ENCODE results near the gene DHRSX.
"Not testable (repeated sequence)": the region's sequence is repeated elsewhere in the genome, so short reads cannot be mapped to it uniquely, and the experiment has no call there.

Gene DHRSX

DNA sequence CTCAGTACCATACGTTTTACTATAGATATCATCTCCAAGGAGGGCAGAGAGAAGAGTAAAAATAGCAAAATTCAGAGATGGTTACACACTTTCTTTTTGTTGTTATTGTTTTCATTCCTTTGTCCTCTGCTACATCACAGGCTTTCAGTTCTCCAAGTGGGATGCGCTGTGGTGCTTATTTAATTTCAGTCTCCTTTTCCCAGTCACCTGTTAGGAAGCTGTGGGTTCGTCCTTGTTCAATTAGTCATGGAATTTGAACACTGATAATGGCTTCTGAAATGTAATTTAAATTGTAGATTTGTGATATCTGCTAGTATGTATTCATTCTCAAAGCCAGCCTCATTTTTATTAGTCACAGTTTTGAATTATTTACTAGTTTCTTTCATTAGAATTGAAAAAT lies 38.8 kb upstream of the DHRSX start:
- no peak for DNase-seq (ENCODE audit: low read depth, low spot score)
- Histone ChIP-seq H3K9me3 (ENCODE audit: control insufficient read depth, insufficient read depth, low read length) (no peaks in the 10 kb centered on the region), H3K27me3 (ENCODE audit: control insufficient read depth, insufficient read depth, low read length) (no peaks in the 10 kb centered on the region), H3K36me3 (ENCODE audit: control insufficient read depth, insufficient read depth, low read length) (no peaks in the 10 kb centered on the region), H3K27ac (ENCODE audit: low read length) (no peak overlapping the region), H3K4me3 (ENCODE audit: low read length) (no peak overlapping the region), H3K4me1 (ENCODE audit: control insufficient read depth, insufficient read depth, low read length) (no peaks in the 10 kb centered on the region)
- no CpG with 5 or more reads among the region's 3 CpGs for WGBS (ENCODE audit: insufficient coverage, insufficient read length)

DNA sequence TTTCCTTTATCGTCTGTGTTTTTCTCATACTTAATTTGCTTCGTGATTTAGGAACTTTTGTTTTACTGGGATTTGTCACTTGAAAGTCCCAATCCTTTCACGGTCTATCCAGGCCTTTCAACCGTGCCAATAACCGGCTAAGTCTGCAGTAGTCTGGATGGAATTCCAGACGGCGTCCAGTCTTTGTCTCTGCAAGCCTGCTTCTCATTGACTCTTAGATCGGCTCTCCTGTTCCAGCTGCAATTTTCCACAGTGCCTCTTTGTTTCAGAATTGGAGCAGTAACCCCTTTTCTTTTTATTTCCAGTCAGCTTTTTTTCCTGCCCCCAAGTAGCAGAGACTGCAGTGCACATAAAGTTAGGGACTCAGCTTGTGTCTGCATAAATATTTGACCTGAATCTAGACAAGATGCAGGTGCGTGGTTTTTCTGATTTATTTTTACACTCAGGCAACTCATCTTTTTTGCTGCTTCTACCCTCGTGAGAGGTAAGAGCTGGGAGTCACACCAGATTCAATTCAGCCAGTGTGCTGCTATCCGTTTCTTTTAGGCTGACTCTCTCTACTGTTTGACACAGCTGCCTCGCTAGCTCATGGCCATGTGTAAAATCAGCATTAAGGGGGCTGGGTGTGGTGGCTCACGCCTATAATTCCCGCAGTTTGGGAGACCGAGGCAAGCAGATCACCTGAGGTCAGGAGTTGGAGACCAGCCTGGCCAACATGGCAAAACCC lies 37.4 kb upstream of the DHRSX start:
- H3K27ac ChIP-seq (ENCODE audit: low read length), result no peak overlapping the region
- H3K4me1 ChIP-seq (ENCODE audit: control insufficient read depth, insufficient read depth, low read length), result no peaks in the 10 kb centered on the region
- no peaks in the 10 kb centered on the region for H3K36me3 ChIP-seq (ENCODE audit: control insufficient read depth, insufficient read depth, low read length)
- no CpG with 5 or more reads among the region's 15 CpGs for WGBS (ENCODE audit: insufficient coverage, insufficient read length)
- no peaks in the 10 kb centered on the region for H3K9me3 ChIP-seq (ENCODE audit: control insufficient read depth, insufficient read depth, low read length)
- H3K27me3 ChIP-seq (ENCODE audit: control insufficient read depth, insufficient read depth, low read length), result no peaks in the 10 kb centered on the region
- H3K4me3 ChIP-seq (ENCODE audit: low read length), result no peak overlapping the region
- DNase-seq (ENCODE audit: low read depth, low spot score), result no peak

DNA sequence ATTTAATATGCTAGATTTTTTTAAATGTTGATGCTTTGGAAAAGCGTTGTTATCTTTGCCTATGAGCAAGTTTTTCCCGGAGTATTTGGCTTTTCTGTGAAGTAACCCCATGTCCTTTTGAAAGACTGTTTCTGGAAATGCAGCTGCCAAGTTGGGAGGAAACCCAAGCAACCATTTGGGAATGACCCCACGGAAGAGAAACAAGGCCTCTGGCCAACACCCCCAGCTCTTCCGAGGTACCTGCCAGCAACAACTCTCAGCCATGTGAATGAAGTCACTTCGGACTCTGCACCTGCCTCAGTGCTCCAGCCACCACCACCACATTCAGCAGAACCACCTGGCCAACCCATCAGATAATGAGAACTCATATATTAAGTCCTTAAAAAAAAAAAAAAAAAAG lies 36.2 kb upstream of the DHRSX start:
- no peak overlapping the region for H3K4me3 ChIP-seq (ENCODE audit: low read length)
- no peaks in the 10 kb centered on the region for H3K36me3 ChIP-seq (ENCODE audit: control insufficient read depth, insufficient read depth, low read length)
- H3K27ac ChIP-seq (ENCODE audit: low read length), result no peak overlapping the region
- no CpG with 5 or more reads among the region's 5 CpGs for WGBS (ENCODE audit: insufficient coverage, insufficient read length)
- H3K9me3 ChIP-seq (ENCODE audit: control insufficient read depth, insufficient read depth, low read length), result no peaks in the 10 kb centered on the region
- H3K27me3 ChIP-seq (ENCODE audit: control insufficient read depth, insufficient read depth, low read length), result no peaks in the 10 kb centered on the region
- DNase-seq (ENCODE audit: low read depth, low spot score), result no peak
- H3K4me1 ChIP-seq (ENCODE audit: control insufficient read depth, insufficient read depth, low read length), result no peaks in the 10 kb centered on the region

DNA sequence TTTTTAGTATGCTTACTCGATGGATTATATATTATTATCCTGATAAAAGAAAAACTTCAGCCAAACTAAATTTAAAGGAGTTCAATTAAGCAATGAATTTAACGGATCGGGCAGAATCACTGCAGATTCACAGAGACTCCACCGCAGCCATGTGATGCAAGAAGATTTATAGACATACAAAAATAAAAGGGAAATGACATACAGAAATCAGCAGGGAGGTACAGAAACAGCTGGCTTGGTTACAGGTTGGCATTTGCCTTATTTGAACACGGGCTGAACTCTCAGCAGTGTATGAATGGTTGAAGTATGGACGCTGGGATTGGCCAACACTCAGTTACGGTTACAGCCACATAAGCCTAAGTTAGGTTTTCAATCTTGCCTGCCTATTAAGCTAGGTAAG lies 35.4 kb upstream of the DHRSX start:
- no peaks in the 10 kb centered on the region for H3K4me1 ChIP-seq (ENCODE audit: control insufficient read depth, insufficient read depth, low read length)
- no peaks in the 10 kb centered on the region for H3K27me3 ChIP-seq (ENCODE audit: control insufficient read depth, insufficient read depth, low read length)
- WGBS (ENCODE audit: insufficient coverage, insufficient read length), result no CpG with 5 or more reads among the region's 7 CpGs
- H3K9me3 ChIP-seq (ENCODE audit: control insufficient read depth, insufficient read depth, low read length), result no peaks in the 10 kb centered on the region
- H3K4me3 ChIP-seq (ENCODE audit: low read length), result no peak overlapping the region
- H3K27ac ChIP-seq (ENCODE audit: low read length), result no peak overlapping the region
- DNase-seq (ENCODE audit: low read depth, low spot score), result no peak
- H3K36me3 ChIP-seq (ENCODE audit: control insufficient read depth, insufficient read depth, low read length), result no peaks in the 10 kb centered on the region

DNA sequence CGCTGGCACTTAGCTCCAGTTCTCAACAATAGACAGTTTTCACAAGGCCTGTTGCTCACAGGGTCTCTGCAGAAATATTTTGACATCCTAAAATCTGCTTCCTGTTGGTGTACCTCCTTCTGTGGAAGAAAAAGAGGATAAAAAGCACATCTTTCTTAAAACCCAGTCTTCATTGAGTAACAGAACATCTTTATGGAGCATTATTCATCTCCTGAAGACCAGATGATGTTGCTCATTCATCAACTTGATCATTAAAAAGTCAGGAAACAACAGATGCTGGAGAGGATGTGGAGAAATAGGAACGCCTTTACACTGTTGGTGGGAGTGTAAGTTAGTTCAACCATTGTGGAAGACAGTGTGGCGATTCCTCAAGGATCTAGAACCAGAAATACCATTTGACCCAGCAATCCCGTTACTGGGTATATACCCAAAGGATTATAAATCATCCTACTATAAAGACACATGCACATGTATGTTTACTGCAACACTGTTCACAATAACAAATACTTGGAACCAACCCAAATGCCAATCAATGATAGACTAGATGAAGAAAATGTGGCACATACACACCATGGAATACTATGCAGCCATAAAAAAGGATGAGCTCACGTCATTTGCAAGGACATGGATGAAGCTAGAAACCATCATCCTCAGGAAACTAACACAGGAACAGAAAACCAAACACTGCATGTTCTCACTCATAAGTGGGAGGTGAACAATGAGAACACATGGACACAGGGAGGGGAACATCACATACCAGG lies 33.7 kb upstream of the DHRSX start:
- no CpG with 5 or more reads among the region's 5 CpGs for WGBS (ENCODE audit: insufficient coverage, insufficient read length)
- H3K4me1 ChIP-seq (ENCODE audit: control insufficient read depth, insufficient read depth, low read length), result not testable (repeated sequence)

DNA sequence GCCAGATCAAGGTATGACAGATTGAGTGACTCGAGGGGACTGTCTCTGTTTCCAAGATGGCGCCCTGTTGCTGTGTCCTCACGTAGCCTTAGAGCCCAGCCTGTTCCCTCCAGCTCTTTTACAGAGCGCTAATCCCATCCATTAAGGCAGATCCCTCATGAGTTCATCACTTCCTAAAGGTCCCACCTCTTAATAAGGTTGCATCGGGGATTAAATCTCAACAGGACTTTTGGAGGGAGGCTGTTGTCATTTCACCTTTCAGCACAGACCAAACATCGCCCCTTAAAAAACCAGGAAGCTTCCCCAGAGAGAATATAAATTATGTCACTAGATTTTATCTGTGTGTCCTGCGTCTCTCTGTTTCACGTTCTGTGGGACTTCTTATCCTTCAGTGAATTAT lies 32.6 kb upstream of the DHRSX start:
- no peaks in the 10 kb centered on the region for H3K4me1 ChIP-seq (ENCODE audit: control insufficient read depth, insufficient read depth, low read length)
- no peak for DNase-seq (ENCODE audit: low read depth, low spot score)
- H3K27ac ChIP-seq (ENCODE audit: low read length), result no peak overlapping the region
- H3K9me3 ChIP-seq (ENCODE audit: control insufficient read depth, insufficient read depth, low read length), result no peaks in the 10 kb centered on the region
- H3K4me3 ChIP-seq (ENCODE audit: low read length), result no peak overlapping the region
- no CpG with 5 or more reads among the region's 8 CpGs for WGBS (ENCODE audit: insufficient coverage, insufficient read length)
- no peaks in the 10 kb centered on the region for H3K27me3 ChIP-seq (ENCODE audit: control insufficient read depth, insufficient read depth, low read length)
- no peaks in the 10 kb centered on the region for H3K36me3 ChIP-seq (ENCODE audit: control insufficient read depth, insufficient read depth, low read length)

More for the DNA sequence above, 33.7 kb upstream of the DHRSX start:
- H3K27me3 ChIP-seq (ENCODE audit: control insufficient read depth, insufficient read depth, low read length); H3K9me3 ChIP-seq (ENCODE audit: control insufficient read depth, insufficient read depth, low read length); DNase-seq (ENCODE audit: low read depth, low spot score); H3K4me3 ChIP-seq (ENCODE audit: low read length); H3K36me3 ChIP-seq (ENCODE audit: control insufficient read depth, insufficient read depth, low read length); H3K27ac ChIP-seq (ENCODE audit: low read length): not testable (repeated sequence)

DNA sequence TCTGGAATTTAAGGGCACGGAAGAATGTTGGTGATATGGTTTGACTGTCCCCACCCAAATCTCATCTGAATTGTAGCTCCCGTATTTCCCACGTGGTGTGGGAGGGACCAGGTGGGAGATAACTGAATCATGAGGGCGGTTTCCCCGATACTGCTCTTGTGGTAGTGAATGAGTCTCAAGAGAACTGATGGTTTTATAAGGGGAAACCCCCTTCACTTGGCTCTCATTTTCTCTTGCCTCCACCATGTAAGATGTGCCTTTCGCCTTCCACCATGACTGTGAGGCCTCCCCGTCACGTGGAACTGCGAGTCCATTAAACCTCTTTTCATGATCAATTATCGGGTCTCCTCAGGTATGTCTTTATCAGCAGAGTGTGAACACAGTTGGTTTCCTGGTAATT lies 25.6 kb upstream of the DHRSX start:
- DNase-seq (ENCODE audit: low read depth, low spot score), result no peak
- Histone ChIP-seq H3K36me3 (ENCODE audit: control insufficient read depth, insufficient read depth, low read length) (no peaks in the 10 kb centered on the region), H3K4me3 (ENCODE audit: low read length) (no peak overlapping the region), H3K27me3 (ENCODE audit: control insufficient read depth, insufficient read depth, low read length) (no peaks in the 10 kb centered on the region), H3K27ac (ENCODE audit: low read length) (no peak overlapping the region), H3K4me1 (ENCODE audit: control insufficient read depth, insufficient read depth, low read length) (no peaks in the 10 kb centered on the region), H3K9me3 (ENCODE audit: control insufficient read depth, insufficient read depth, low read length) (no peaks in the 10 kb centered on the region)
- no CpG with 5 or more reads among the region's 10 CpGs for WGBS (ENCODE audit: insufficient coverage, insufficient read length)

DNA sequence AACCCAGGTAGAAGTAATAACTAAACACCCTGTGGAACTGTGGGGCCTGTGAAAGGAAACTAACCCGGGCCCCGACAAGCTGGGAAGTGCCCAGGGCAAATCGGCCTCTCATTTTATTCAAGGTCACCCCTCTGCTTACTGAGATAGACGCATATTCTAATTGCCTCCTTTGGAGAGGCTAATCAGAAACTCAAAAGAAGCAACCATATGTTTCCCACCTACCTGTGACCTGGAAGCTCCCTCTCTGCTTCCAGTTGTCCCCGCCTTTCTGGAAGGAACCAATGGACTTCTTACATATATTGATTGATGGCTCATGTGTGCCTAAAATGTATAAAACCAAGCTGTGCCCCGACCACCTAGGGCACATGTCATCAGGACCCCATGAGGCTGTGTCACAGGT lies 23.1 kb upstream of the DHRSX start:
- Histone ChIP-seq H3K9me3 (ENCODE audit: control insufficient read depth, insufficient read depth, low read length) (no peaks in the 10 kb centered on the region), H3K27ac (ENCODE audit: low read length) (no peak overlapping the region), H3K4me1 (ENCODE audit: control insufficient read depth, insufficient read depth, low read length) (no peaks in the 10 kb centered on the region), H3K4me3 (ENCODE audit: low read length) (no peak overlapping the region), H3K27me3 (ENCODE audit: control insufficient read depth, insufficient read depth, low read length) (no peaks in the 10 kb centered on the region), H3K36me3 (ENCODE audit: control insufficient read depth, insufficient read depth, low read length) (no peaks in the 10 kb centered on the region)
- no CpG with 5 or more reads among the region's 6 CpGs for WGBS (ENCODE audit: insufficient coverage, insufficient read length)
- DNase-seq (ENCODE audit: low read depth, low spot score), result no peak

DNA sequence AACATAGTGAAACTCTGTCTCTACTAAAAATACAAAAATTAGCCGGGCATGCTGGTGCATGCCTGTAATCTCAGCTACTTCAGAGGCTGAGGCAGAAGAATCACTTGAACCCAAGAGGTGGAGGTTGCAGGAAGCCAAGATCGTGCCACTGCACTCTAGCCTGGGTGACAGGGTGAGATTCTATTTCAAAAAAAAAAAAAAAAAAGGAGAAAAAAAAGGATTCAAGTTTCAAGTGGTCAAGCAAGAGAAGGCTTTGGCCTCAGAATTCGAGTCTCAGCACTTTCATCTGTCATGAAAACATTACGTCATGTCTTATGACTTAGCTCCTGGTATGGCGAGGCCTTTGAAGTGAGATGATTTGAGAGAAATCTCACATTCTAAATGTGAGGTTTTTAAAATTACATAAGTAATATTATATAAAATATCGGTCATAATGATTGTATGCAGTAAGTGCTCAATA lies 21.2 kb upstream of the DHRSX start:
- Histone ChIP-seq H3K4me3 (ENCODE audit: low read length) (no peak overlapping the region), H3K36me3 (ENCODE audit: control insufficient read depth, insufficient read depth, low read length) (no peaks in the 10 kb centered on the region), H3K27me3 (ENCODE audit: control insufficient read depth, insufficient read depth, low read length) (no peaks in the 10 kb centered on the region), H3K9me3 (ENCODE audit: control insufficient read depth, insufficient read depth, low read length) (no peaks in the 10 kb centered on the region), H3K27ac (ENCODE audit: low read length) (no peak overlapping the region), H3K4me1 (ENCODE audit: control insufficient read depth, insufficient read depth, low read length) (no peaks in the 10 kb centered on the region)
- no peak for DNase-seq (ENCODE audit: low read depth, low spot score)
- no CpG with 5 or more reads among the region's 6 CpGs for WGBS (ENCODE audit: insufficient coverage, insufficient read length)

DNA sequence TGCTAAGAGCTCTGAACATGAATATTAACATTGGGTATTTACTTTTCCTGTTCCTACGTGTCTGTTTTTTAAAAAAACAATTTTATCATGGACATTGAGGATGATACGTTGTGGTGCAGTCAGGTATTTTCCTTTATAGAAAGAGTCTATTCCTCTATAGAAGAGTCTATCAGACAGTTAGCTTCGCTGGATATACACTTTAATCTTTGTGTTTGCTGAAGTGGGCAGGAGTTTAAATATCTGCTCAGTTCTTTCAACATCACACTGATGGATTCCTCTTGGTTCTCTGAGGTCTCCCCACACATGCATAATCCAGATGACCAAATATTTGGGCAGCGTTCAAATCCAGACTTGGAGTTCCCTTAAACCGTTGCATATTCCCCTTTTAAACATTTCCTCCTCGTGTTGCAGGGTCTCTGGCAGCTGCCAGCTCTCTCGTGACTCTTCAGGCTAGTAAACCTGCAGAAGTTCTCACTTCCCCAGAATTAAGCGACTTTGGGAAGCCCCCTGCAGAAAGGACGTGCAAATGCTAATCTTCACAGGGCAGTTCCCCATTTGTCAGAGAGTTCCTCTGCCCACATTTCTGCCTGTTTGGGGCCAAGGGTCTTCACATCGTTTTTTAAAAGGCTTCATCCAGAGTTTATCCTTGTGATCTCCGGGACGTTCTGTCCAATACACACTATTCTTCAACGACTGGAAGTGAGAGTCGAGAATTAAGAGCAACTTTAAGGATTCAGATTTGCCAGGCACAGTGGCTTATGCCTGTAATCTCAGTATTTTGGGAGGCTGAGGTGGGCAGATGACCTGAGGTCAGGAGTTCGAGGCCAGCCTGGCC lies 20.5 kb upstream of the DHRSX start:
- no peak overlapping the region for H3K27ac ChIP-seq (ENCODE audit: low read length)
- no peaks in the 10 kb centered on the region for H3K4me1 ChIP-seq (ENCODE audit: control insufficient read depth, insufficient read depth, low read length)
- no peaks in the 10 kb centered on the region for H3K9me3 ChIP-seq (ENCODE audit: control insufficient read depth, insufficient read depth, low read length)
- no peak overlapping the region for H3K4me3 ChIP-seq (ENCODE audit: low read length)
- no peaks in the 10 kb centered on the region for H3K36me3 ChIP-seq (ENCODE audit: control insufficient read depth, insufficient read depth, low read length)
- no peak for DNase-seq (ENCODE audit: low read depth, low spot score)
- WGBS (ENCODE audit: insufficient coverage, insufficient read length), result no CpG with 5 or more reads among the region's 15 CpGs
- no peaks in the 10 kb centered on the region for H3K27me3 ChIP-seq (ENCODE audit: control insufficient read depth, insufficient read depth, low read length)

Data from iPS DF 6.9 (cell line).